ENCODE results near the gene CYP27B1. TPM values are rescaled to one million over a fixed set of nuclear protein-coding genes. Genes with fewer than 3 reads are reported as not detected.
A peak's percentile ranks its signal among the peaks of the same experiment; 100 is the strongest.
"Not testable (repeated sequence)": the region's sequence is repeated elsewhere in the genome, so short reads cannot be mapped to it uniquely, and the experiment has no call there.

Gene CYP27B1
- total RNA-seq, 1 experiment from 2014 or later: 3.9 TPM

GRCh38 chr12:57795354-57795753, 28.5 kb upstream of the CYP27B1 start:
- no peak for DNase-seq (ENCODE audit: low spot score)
- in situ Hi-C loops (cut with HindIII; ENCODE audit: low sequenced_read_pairs): no loop called here

GRCh38 chr12:57793920-57794319, 27.0 kb upstream of the CYP27B1 start:
- in situ Hi-C loops (cut with HindIII; ENCODE audit: low sequenced_read_pairs): no loop called here
- DNase-seq (ENCODE audit: low spot score): no peak

DNA sequence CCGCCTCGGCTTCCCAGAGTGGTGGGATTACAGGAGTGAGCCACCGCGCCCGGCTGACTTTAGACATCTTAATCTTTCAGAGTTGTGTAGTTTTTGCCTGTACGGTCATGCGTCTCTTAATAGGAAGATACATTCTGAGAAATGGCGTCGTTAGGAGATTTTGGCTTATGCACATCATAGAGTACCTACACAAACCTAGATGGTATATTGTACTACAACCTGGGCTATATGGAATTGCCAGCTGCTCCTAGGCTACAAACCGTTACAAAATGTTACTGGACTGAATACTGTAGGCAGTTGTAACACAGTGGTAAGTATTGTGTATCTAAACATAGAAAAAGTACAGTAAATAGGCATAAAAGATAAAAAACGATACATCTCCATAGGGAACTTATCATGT, 17.0 kb upstream of the CYP27B1 start:
- no peak for DNase-seq (ENCODE audit: low spot score)
- in situ Hi-C loops (cut with HindIII; ENCODE audit: low sequenced_read_pairs): no loop called here

DNA sequence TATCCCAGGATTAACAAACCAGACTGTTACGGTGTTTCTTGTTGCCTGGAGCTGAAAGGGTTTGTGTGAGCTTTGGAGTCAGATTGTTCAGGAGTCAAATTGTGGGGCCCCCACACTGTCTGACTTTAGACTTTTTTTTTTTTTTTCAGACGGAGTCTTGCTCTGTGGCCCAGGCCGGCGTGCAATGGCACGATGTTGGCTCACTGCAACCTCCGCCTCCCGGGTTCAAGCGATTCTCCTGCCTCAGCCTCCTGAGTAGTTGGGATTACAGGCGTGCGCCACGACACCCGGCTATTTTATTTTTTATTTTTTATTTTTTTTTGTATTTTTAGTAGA, 16.6 kb upstream of the CYP27B1 start:
- no peak for DNase-seq (ENCODE audit: low spot score)
- in situ Hi-C loops (cut with HindIII; ENCODE audit: low sequenced_read_pairs): no loop called here

DNA sequence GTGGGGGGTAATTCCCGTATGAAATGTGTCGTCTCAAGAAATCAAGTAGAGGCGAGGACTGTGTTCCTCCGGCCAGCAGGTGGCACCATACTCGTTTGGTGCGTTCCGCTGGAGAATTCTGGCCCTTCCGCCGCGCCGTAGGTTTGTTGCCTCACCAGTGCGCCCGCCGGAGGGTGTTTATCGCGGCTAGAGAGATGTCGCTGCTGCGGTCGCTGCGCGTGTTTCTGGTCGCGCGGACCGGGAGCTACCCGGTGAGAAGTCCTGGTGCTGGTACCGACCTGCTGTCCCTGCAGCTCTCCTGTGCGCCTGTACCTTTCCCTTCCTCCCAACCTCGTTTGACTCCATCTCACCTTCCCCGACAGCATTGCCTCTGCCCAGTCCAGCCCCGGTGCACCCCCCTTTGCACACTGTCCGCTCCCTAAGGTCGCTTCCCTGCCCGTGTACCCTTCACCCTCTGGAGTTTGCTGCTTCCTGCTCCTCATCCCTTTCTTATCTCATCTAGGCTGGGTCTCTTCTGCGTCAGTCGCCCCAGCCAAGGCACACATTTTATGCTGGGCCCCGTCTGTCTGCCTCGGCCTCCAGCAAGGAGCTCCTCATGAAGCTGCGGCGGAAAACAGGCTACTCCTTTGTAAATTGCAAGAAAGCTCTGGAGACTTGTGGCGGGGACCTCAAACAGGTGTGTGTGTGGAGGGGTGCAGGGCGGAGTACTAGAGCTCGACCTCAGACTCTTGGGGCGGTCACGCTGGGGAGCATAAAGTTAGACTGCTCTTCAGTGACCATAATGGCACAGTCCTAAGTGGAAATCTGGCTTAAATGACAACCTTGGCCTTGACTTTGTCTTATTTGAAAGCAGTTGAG, 16.0 kb upstream of the CYP27B1 start, which contains the start of gene TSFM:
Gene TSFM, plus strand, starts transcription at position 180 of the 858 bp plus-strand sequence. Its CDS starts 15 bp downstream, at position 195.
- peak; percentile 94 for DNase-seq (ENCODE audit: low spot score)
- in situ Hi-C loops (cut with HindIII; ENCODE audit: low sequenced_read_pairs): no loop called here

DNA sequence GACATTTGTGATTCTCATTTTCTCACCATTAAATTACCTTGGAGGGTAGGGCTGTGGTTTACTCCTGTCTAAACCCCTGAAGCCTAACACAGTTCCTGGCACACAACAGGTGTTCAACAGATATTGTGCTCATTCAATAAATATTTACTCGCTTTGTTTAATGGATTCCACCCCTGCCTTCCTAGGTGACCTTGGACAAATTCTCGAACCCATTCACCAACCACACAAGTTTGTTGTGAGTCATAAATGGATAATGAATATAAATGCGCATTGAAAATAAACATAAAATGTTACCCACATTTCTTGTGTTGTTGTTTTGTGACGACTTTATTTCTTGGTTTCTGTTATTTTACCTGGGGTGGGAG, 15.3 kb upstream of the CYP27B1 start:
- no peak for DNase-seq (ENCODE audit: low spot score)
- in situ Hi-C loops (cut with HindIII; ENCODE audit: low sequenced_read_pairs): no loop called here

DNA sequence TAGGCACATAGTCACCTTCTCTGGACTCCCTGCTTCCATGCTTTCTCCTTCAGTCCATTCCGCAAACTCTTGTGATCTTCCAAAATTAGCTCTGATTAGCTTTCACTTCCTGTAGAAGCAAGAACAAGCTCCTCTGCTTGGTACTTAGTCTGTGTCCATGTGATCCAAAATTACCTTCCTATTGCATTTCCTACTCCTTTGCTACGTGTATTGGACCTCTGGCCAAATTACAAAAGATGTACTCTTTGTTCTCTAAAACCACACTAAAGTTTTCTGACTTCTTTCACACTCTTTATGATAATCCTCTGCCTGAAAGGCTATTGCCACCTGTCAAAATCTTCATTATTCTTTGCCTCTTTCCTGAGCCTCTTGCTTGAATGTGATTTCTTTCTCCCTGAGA, 14.9 kb upstream of the CYP27B1 start:
- in situ Hi-C loops (cut with HindIII; ENCODE audit: low sequenced_read_pairs): no loop called here
- no peak for DNase-seq (ENCODE audit: low spot score)

- in situ Hi-C loops (cut with HindIII; ENCODE audit: low sequenced_read_pairs): no loop called here
- no peak for DNase-seq (ENCODE audit: low spot score)
Measured at GRCh38 chr12:57781244-57781643, 14.4 kb upstream of the CYP27B1 start.

- DNase-seq (ENCODE audit: low spot score): no peak
- in situ Hi-C loops (cut with HindIII; ENCODE audit: low sequenced_read_pairs): no loop called here
Measured at GRCh38 chr12:57780284-57780897, 13.5 kb upstream of the CYP27B1 start.

GRCh38 chr12:57779736-57780135, 12.9 kb upstream of the CYP27B1 start:
- no peak for DNase-seq (ENCODE audit: low spot score)
- in situ Hi-C loops (cut with HindIII; ENCODE audit: low sequenced_read_pairs): no loop called here

DNA sequence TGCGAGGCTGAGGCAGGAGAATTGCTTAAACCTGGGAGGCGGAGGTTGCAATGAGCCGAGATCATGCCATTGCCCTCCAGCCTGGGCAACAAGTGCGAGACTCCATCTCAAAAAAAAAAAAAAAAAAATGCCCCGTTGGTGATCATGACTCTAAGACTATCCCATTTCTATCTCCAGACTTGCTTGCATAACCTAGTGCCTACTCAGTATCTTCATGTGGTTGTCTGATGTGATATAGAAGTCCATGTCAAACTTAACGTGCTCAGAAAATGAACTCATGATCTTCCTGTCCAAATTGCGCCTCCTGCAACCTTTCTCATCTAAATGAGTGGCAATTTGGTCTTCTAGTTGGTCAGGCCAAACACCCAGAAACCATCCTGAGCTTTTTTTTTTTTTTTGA, 11.0 kb upstream of the CYP27B1 start:
- DNase-seq (ENCODE audit: low spot score): no peak
- in situ Hi-C loops (cut with HindIII; ENCODE audit: low sequenced_read_pairs): no loop called here

DNA sequence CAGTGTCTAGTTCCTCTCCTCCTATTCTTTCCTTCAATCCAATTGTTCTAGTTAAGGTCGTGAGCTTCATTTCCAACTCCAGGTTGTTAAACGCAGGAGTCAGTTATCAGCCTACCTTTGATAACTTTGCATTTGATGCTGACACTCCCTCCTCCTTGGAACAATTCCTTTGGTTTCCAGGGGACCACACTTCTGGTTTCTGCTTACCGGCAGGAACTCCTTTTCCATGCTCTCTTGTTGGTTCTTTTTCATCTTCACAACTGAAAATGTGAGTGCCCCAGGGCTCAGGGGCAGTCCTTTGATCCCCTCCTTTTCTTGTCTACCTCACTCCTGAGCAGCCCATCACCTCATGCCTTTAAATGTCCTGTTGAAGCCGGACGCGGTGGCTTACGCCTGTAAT, 10.5 kb upstream of the CYP27B1 start:
- in situ Hi-C loops (cut with HindIII; ENCODE audit: low sequenced_read_pairs): no loop called here
- no peak for DNase-seq (ENCODE audit: low spot score)

GRCh38 chr12:57776247-57776587, 9.3 kb upstream of the CYP27B1 start:
- in situ Hi-C loops (cut with HindIII; ENCODE audit: low sequenced_read_pairs): no loop called here
- no peak for DNase-seq (ENCODE audit: low spot score)

DNA sequence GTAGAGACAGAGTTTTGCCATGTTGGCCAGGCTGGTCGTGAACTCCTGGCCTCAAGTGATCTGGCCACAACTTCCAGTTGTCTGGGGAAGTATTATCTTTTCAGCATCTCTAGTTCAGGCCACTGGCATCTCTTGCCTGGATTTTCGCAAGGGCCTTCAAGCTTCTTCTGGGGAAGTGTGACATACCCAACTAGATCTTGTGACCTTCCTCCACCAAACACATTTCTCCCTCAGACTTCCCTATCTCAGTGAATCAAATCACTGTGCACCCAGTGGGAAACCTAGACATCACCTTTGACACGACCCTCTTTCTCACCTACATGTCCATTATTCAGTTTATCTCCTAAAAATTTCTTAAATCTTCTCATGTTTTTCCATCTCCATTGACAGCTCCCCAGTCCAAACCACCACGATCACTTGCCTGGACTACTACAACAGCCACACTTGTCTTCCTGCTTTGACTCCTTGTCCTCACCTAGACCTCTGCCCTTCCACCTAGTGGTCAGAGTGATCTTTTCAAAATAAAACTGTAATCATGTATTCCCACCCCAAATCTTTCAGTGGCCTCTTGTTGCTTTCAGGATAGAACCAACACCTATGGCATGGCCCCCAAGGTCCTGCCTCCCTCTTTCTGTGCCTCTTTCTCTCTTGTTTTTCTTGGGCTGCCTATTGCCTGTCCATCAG, 8.8 kb upstream of the CYP27B1 start:
- in situ Hi-C loops (cut with HindIII; ENCODE audit: low sequenced_read_pairs): no loop called here
- no peak for DNase-seq (ENCODE audit: low spot score)

- DNase-seq (ENCODE audit: low spot score): no peak
- in situ Hi-C loops (cut with HindIII; ENCODE audit: low sequenced_read_pairs): no loop called here
Measured at GRCh38 chr12:57775044-57775443, 8.2 kb upstream of the CYP27B1 start.

- DNase-seq (ENCODE audit: low spot score); in situ Hi-C loops (cut with HindIII; ENCODE audit: low sequenced_read_pairs): not testable (repeated sequence)
Measured at GRCh38 chr12:57774634-57775033, 7.8 kb upstream of the CYP27B1 start.

- in situ Hi-C loops (cut with HindIII; ENCODE audit: low sequenced_read_pairs): no loop called here
- DNase-seq (ENCODE audit: low spot score): peak; percentile 65
Measured at GRCh38 chr12:57772429-57773322, 5.8 kb upstream of the CYP27B1 start, which contains the start of gene EEF1AKMT3. Gene EEF1AKMT3 (plus strand): TSS chr12:57772614. CDS start chr12:57772725, 111 bp downstream.

DNA sequence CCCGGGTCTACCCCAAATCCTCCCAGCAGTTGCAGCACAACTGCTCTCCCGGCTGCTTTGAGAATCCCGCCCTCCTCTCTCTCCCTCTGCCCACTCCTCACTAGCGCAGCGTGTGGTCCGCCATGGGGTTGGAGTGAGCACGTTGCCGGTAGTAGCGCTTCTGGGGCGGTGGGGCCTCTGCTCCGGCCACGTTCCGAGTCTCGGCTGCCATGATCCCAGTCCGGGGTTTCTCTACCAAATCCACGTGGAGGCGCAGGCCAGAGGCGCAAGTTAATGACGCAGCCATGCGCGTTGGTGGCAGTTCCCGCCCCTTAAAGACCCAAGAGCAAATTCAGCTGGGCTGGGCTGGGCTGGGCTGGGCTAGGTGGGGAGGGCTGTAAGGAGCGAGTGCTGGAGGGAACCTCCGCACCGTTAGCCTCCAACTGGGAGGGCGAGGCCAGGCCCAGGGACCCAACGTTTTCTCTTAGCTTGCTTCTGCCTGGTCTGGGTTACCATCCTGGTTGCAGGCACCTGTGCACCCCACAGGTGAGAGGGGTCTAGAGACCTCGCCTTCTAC, 5.1 kb upstream of the CYP27B1 start, which contains the start of gene METTL1:
Gene METTL1, minus strand, starts transcription at position 233 of the 556 bp plus-strand sequence. Its CDS starts 22 bp downstream, at position 211.
- in situ Hi-C loops (cut with HindIII; ENCODE audit: low sequenced_read_pairs): no loop called here
- DNase-seq (ENCODE audit: low spot score): peak; percentile 97

Data from G401 (cell line).